ENCODE results near the gene RB1. TPM values are rescaled to one million over a fixed set of nuclear protein-coding genes. Genes with fewer than 3 reads are reported as not detected.

The RB1 gene
- total and polyA plus RNA-seq, 11 donors, result 8.5 to 52.1 (median 26.7) TPM

- DNase-seq, result no peak
These were observed 40.4 kb upstream of the RB1 start for GRCh38 chr13:48263196-48263595.

GRCh38 chr13:48264058-48264457, 39.5 kb upstream of the RB1 start:
- no peak for TF ChIP-seq CTCF (IDR thresholded peaks at IDR 0.05)
- no peak for TF ChIP-seq POLR2A (IDR thresholded peaks at IDR 0.05)
- intact Hi-C loops (cut with DNase I), result no loop called here
- DNase-seq (no peak), ATAC-seq (no peak)
- no peak overlapping the region for H3K4me3 ChIP-seq
- no peak overlapping the region for H3K27ac ChIP-seq
- H3K9me3 ChIP-seq, result no peaks in the 10 kb centered on the region
- H3K4me1 ChIP-seq, result peaks cover 0 to 43% (median 7%) of the 10 kb centered on the region in 12 donors
- 92 to 96% (median 94%) methylated on average over 2 of the region's 2 CpGs for WGBS, 4 donors
- H3K36me3 ChIP-seq, result peaks cover 0 to 97% (median 79%) of the 10 kb centered on the region in 9 donors
- no peaks in the 10 kb centered on the region for H3K27me3 ChIP-seq

More at GRCh38 chr13:48263196-48263595, 40.4 kb upstream of the RB1 start:
- Histone ChIP-seq H3K4me3 (no peak overlapping the region), H3K9me3 (no peaks in the 10 kb centered on the region), H3K4me1 (peaks cover 0 to 50% (median 7%) of the 10 kb centered on the region in 12 donors), H3K36me3 (peaks cover 0 to 98% (median 79%) of the 10 kb centered on the region in 9 donors), H3K27me3 (no peaks in the 10 kb centered on the region), H3K27ac (no peak overlapping the region)
- WGBS, 4 donors, result 92 to 100% (median 99%) methylated on average over 1 of the region's 1 CpG
- TF ChIP-seq POLR2A (IDR thresholded peaks at IDR 0.05) (no peak), CTCF (IDR thresholded peaks at IDR 0.05) (no peak)
- ATAC-seq, result no peak
- intact Hi-C loops (cut with DNase I), result no loop called here

- WGBS, 4 donors, result 81 to 88% (median 87%) methylated on average over 8 of the region's 8 CpGs
These were observed 38.2 kb upstream of the RB1 start for GRCh38 chr13:48265217-48265815.

GRCh38 chr13:48266150-48266549, 37.4 kb upstream of the RB1 start:
- intact Hi-C loops (cut with DNase I), result no loop called here
- peaks cover 0 to 38% (median 8%) of the 10 kb centered on the region in 12 donors for H3K4me1 ChIP-seq
- peaks cover 0 to 97% (median 75%) of the 10 kb centered on the region in 9 donors for H3K36me3 ChIP-seq
- H3K4me3 ChIP-seq, result no peak overlapping the region
- ATAC-seq (no peak), DNase-seq (no peak)
- TF ChIP-seq CTCF (IDR thresholded peaks at IDR 0.05) (no peak), POLR2A (IDR thresholded peaks at IDR 0.05) (no peak)
- no peaks in the 10 kb centered on the region for H3K9me3 ChIP-seq
- no peaks in the 10 kb centered on the region for H3K27me3 ChIP-seq
- no peak overlapping the region for H3K27ac ChIP-seq

More at GRCh38 chr13:48265217-48265815, 38.2 kb upstream of the RB1 start:
- TF ChIP-seq POLR2A (IDR thresholded peaks at IDR 0.05) (no peak), CTCF (IDR thresholded peaks at IDR 0.05) (no peak)
- Histone ChIP-seq H3K27me3 (no peaks in the 10 kb centered on the region), H3K36me3 (peaks cover 0 to 97% (median 79%) of the 10 kb centered on the region in 9 donors), H3K27ac (no peak overlapping the region), H3K9me3 (no peaks in the 10 kb centered on the region), H3K4me3 (no peak overlapping the region), H3K4me1 (peaks cover 0 to 38% (median 8%) of the 10 kb centered on the region in 12 donors)
- no peak for ATAC-seq
- DNase-seq, result no peak
- intact Hi-C loops (cut with DNase I), result no loop called here
